Raji (cell line): ENCODE measurements around the gene ARMH1.
A peak's percentile ranks its signal among the peaks of the same experiment; 100 is the strongest.

Experiments
- POLR2A ChIP-seq: IDR thresholded peaks from 2 replicates; pipeline ENCODE4 v1.6.1; 2011; ENCODE audit warnings: low read depth, low read length, control low read depth; ENCODE audit not compliant: insufficient read depth

Gene ARMH1

DNA sequence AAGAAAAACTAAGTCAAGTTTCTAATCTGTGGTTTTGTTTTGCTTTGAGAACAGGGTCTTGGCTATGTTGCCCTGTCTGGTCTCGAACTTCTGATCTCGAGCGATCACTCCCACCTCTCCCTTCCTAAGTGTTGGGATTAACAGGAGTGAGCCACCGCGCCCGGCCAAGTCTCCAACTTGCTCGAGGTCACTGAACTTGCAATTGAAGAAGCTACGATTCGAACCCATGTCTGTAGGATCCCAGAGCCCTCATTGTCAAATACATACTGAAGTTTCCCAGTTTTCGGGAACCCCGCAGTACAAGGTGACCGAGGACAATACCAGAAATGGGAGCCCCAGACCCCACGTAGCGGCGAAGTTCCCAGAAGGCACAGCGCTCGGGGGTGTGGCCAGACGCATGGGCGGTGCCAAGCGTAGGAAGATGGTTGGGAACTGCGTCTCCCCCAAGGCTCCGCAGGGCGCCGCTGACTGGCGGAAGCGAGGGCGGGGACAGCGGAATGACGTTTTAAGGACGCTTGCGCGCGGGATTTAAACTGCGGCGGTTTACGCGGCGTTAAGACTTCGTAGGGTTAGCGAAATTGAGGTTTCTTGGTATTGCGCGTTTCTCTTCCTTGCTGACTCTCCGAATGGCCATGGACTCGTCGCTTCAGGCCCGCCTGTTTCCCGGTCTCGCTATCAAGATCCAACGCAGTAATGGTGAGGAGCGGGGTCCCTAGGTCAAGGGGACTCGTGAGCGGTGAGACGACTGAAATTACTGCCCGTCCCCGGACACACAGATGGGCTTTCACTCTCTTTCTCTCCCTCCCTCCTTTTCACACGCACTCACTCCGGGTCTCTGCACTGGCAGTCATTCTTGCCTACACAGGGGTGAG, 65.0 kb downstream of the ARMH1 start, which contains the start of gene KIF2C:
Gene KIF2C (plus strand): TSS at position 531 of the 872 bp plus-strand sequence. CDS start 96 bp downstream, at position 627.
- TF ChIP-seq POLR2A: peak; percentile 94

DNA sequence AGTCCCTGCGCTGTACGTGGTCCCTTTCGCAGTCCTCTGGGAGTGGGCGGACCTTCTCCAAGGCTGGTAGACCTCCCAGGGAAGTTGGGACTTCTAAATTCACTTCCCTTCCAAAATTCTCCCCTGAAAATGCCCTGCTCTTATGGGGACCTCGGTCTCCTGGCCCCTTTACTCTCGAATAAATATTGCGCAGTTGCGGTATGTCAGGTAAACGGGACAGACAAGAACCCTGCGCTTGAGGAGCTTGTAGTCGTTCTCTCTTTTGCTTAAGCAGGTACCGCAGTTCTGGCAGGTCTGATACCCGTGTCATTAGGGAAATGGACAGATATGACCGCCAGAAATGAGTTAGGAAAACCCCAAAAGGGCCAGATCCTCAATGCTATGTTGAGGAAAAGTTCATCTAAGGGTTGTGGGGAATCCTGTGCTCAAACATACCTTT, 65.7 kb downstream of the ARMH1 start:
- TF ChIP-seq POLR2A: no peak

GRCh38 chr1:44743211-44743610, 68.7 kb downstream of the ARMH1 start:
- no peak for TF ChIP-seq POLR2A

DNA sequence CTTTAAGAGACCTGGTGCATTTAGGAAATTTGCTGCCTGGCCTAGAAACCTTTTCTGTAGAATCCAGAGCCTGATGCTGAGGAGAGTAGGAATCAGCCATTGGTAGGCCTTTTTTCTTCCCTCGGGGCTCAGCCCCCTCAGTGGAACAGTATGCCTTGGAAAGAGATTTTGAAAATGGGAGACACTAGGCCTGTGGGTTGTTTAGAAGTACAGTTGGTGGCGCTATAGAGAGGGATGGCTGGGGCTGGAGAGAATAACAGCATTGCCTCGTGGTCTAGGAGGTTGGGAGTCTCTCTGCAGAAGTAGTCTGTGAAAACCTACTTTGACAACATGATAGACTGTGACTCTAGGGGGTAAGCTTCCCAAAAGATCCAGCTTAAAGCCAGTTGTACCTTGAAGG, 73.4 kb downstream of the ARMH1 start:
- TF ChIP-seq POLR2A: no peak

- TF ChIP-seq POLR2A: peak; percentile 27; the same call in 1 of the 2 replicates
Observed at GRCh38 chr1:44757420-44757819, 82.9 kb downstream of the ARMH1 start.

DNA sequence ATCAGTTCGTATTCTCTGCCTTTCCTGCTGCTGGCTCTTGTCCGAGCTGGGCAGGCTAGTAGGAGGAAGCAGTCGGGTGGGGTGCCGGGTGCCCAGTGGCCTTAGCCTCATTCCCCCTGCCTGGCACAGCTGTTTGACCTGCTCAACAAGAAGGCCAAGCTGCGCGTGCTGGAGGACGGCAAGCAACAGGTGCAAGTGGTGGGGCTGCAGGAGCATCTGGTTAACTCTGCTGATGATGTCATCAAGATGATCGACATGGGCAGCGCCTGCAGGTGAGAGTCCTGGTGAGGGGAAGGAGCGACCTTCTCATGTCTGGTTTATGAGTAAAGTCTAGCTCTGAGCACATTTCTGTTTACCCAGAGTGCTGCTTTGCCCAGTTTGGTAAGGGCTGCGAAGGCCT, 84.6 kb downstream of the ARMH1 start:
- no peak for TF ChIP-seq POLR2A

- TF ChIP-seq POLR2A: no peak
Observed at GRCh38 chr1:44760876-44761275, 86.4 kb downstream of the ARMH1 start.
